Measurements from ENCODE around the gene ZNF565.
"Not testable (repeated sequence)": the region's sequence is repeated elsewhere in the genome, so short reads cannot be mapped to it uniquely, and the experiment has no call there.

The ZNF565 gene

GRCh38 chr19:36210497-36210896, 4.0 kb downstream of the ZNF565 start:
- Histone ChIP-seq H3K36me3 (ENCODE audit: control insufficient read depth, insufficient read depth, low read length) (no peaks in the 10 kb centered on the region), H3K4me1 (ENCODE audit: control insufficient read depth, insufficient read depth, low read length, poor library complexity, severe bottlenecking) (no peaks in the 10 kb centered on the region), H3K27ac (ENCODE audit: low read depth, low read length, severe bottlenecking) (no peak overlapping the region), H3K4me3 (ENCODE audit: extremely low read depth, insufficient read depth, low read length, poor library complexity, severe bottlenecking) (no peak overlapping the region), H3K9me3 (ENCODE audit: control insufficient read depth, low read length) (no peaks in the 10 kb centered on the region)
- WGBS, 2 experiments (ENCODE audit: insufficient coverage in 2 of 2), result 100% methylated on average over 7 of the region's 8 CpGs; no CpG with 5 or more reads in 1 of the 2 experiments

- no peak overlapping the region for H3K27ac ChIP-seq (ENCODE audit: low read depth, low read length, severe bottlenecking)
- H3K36me3 ChIP-seq (ENCODE audit: control insufficient read depth, insufficient read depth, low read length), result no peaks in the 10 kb centered on the region
- no peaks in the 10 kb centered on the region for H3K4me1 ChIP-seq (ENCODE audit: control insufficient read depth, insufficient read depth, low read length, poor library complexity, severe bottlenecking)
- 88% methylated on average over 2 of the region's 7 CpGs; no CpG with 5 or more reads in 1 of the 2 experiments for WGBS, 2 experiments (ENCODE audit: insufficient coverage in 2 of 2)
- H3K4me3 ChIP-seq (ENCODE audit: extremely low read depth, insufficient read depth, low read length, poor library complexity, severe bottlenecking), result no peak overlapping the region
- H3K9me3 ChIP-seq (ENCODE audit: control insufficient read depth, low read length), result no peaks in the 10 kb centered on the region
These were observed 5.1 kb downstream of the ZNF565 start for GRCh38 chr19:36209372-36209771.

- Histone ChIP-seq H3K36me3 (ENCODE audit: control insufficient read depth, insufficient read depth, low read length) (no peaks in the 10 kb centered on the region), H3K4me1 (ENCODE audit: control insufficient read depth, insufficient read depth, low read length, poor library complexity, severe bottlenecking) (no peaks in the 10 kb centered on the region), H3K27ac (ENCODE audit: low read depth, low read length, severe bottlenecking) (no peak overlapping the region), H3K9me3 (ENCODE audit: control insufficient read depth, low read length) (no peaks in the 10 kb centered on the region), H3K4me3 (ENCODE audit: extremely low read depth, insufficient read depth, low read length, poor library complexity, severe bottlenecking) (no peak overlapping the region)
- WGBS, 2 experiments (ENCODE audit: insufficient coverage in 2 of 2), result 100% methylated on average over 2 to 3 of the region's 3 CpGs
These were observed 6.7 kb downstream of the ZNF565 start for GRCh38 chr19:36207605-36208252.

DNA sequence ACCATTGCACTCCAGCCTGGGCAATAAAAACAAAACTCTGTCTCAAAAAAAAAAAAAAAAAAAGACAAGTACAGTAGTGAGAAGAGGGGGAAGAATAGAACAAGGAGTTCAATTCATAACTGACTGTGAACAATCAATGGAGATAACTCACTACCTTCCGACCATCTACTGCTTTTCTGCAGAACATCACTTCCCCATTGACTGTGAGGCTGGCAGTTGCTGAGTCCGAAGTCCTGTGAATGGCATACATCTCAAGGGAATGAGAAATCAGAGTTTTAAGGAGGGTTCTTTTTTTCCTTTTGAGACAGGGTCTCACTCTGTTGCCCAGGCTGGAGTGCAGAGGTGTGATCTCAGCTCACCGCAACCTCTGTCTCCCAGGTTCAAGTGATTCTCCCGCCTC, 11.2 kb downstream of the ZNF565 start:
- no peaks in the 10 kb centered on the region for H3K9me3 ChIP-seq (ENCODE audit: control insufficient read depth, low read length)
- no peak overlapping the region for H3K4me3 ChIP-seq (ENCODE audit: extremely low read depth, insufficient read depth, low read length, poor library complexity, severe bottlenecking)
- H3K36me3 ChIP-seq (ENCODE audit: control insufficient read depth, insufficient read depth, low read length), result no peaks in the 10 kb centered on the region
- no peaks in the 10 kb centered on the region for H3K4me1 ChIP-seq (ENCODE audit: control insufficient read depth, insufficient read depth, low read length, poor library complexity, severe bottlenecking)
- H3K27ac ChIP-seq (ENCODE audit: low read depth, low read length, severe bottlenecking), result no peak overlapping the region
- 81 to 100% methylated on average over 2 to 3 of the region's 4 CpGs for WGBS, 2 experiments (ENCODE audit: insufficient coverage in 2 of 2)

DNA sequence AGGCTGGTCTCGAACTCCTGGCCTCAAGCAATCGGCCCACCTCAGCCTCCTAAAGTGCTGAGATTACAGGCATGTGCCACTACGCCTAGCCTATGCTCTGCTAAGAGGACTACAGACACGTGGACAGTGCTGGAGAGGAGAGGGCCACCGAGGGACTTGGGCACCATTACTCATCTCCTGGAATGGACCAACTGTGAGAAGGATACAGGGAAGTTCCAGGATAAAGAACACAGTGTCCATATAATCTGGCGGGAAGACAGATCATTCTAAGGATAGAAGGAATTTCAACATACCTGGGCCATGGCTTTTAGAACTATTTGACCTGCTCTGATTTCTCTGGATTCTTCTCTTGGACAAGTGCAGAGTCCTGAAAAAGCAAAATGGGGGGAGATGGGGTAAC, 12.8 kb downstream of the ZNF565 start:
- Histone ChIP-seq H3K27ac (ENCODE audit: low read depth, low read length, severe bottlenecking) (no peak overlapping the region), H3K9me3 (ENCODE audit: control insufficient read depth, low read length) (no peaks in the 10 kb centered on the region), H3K36me3 (ENCODE audit: control insufficient read depth, insufficient read depth, low read length) (no peaks in the 10 kb centered on the region), H3K4me3 (ENCODE audit: extremely low read depth, insufficient read depth, low read length, poor library complexity, severe bottlenecking) (no peak overlapping the region), H3K4me1 (ENCODE audit: control insufficient read depth, insufficient read depth, low read length, poor library complexity, severe bottlenecking) (no peaks in the 10 kb centered on the region)
- WGBS, 2 experiments (ENCODE audit: insufficient coverage in 2 of 2), result 94% methylated on average over 6 of the region's 6 CpGs

- no peaks in the 10 kb centered on the region for H3K9me3 ChIP-seq (ENCODE audit: control insufficient read depth, low read length)
- no peaks in the 10 kb centered on the region for H3K4me1 ChIP-seq (ENCODE audit: control insufficient read depth, insufficient read depth, low read length, poor library complexity, severe bottlenecking)
- no peak overlapping the region for H3K4me3 ChIP-seq (ENCODE audit: extremely low read depth, insufficient read depth, low read length, poor library complexity, severe bottlenecking)
- H3K36me3 ChIP-seq (ENCODE audit: control insufficient read depth, insufficient read depth, low read length), result peaks cover 12% of the 10 kb centered on the region
- 60 to 80% methylated on average over 1 of the region's 2 CpGs for WGBS, 2 experiments (ENCODE audit: insufficient coverage in 2 of 2)
- H3K27ac ChIP-seq (ENCODE audit: low read depth, low read length, severe bottlenecking), result no peak overlapping the region
These were observed 16.3 kb downstream of the ZNF565 start for GRCh38 chr19:36198119-36198518.

DNA sequence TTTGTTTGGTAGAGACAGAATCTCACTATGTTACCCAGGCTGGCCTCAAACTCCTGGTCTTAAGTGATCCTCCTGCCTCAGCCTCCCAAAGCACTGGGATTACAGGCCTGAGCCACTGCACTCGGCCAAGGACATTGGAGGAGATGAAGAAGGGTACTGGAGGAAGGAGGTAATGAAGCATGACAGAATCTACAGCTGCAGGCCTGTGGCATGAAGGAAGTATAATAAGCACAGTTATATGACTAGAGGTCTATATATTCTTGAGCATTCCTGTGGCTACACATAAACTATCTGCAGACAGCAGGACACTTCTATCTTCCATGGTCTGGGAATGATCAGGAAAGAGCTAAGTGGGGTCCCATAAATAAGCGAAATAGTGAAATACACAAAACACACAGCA, 18.2 kb downstream of the ZNF565 start:
- Histone ChIP-seq H3K9me3 (ENCODE audit: control insufficient read depth, low read length) (no peaks in the 10 kb centered on the region), H3K27ac (ENCODE audit: low read depth, low read length, severe bottlenecking) (no peak overlapping the region), H3K4me3 (ENCODE audit: extremely low read depth, insufficient read depth, low read length, poor library complexity, severe bottlenecking) (no peak overlapping the region), H3K36me3 (ENCODE audit: control insufficient read depth, insufficient read depth, low read length) (peaks cover 12% of the 10 kb centered on the region), H3K4me1 (ENCODE audit: control insufficient read depth, insufficient read depth, low read length, poor library complexity, severe bottlenecking) (no peaks in the 10 kb centered on the region)
- 86 to 88% methylated on average over 1 to 2 of the region's 2 CpGs for WGBS, 2 experiments (ENCODE audit: insufficient coverage in 2 of 2)

DNA sequence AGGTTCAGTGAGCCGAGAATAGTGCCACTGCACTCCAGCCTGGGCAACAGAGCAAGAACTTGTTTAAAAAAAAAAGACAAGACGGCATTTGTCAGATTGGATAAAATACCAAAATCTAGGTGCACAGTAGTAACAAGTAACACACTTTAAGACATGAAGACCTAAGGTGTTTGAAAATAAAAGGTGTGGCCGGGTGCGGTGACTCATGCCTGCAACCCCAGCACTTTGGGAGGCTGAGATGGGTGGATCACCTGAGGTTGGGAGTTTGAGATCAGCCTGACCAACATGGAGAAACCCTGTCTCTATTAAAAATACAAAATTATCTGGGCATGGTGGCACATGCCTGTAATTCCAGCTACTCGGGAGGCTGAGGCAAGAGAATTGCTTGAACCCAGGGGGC, 27.7 kb downstream of the ZNF565 start:
- H3K9me3 ChIP-seq (ENCODE audit: control insufficient read depth, low read length); H3K36me3 ChIP-seq (ENCODE audit: control insufficient read depth, insufficient read depth, low read length); H3K4me1 ChIP-seq (ENCODE audit: control insufficient read depth, insufficient read depth, low read length, poor library complexity, severe bottlenecking); H3K27ac ChIP-seq (ENCODE audit: low read depth, low read length, severe bottlenecking); H3K4me3 ChIP-seq (ENCODE audit: extremely low read depth, insufficient read depth, low read length, poor library complexity, severe bottlenecking): not testable (repeated sequence)
- WGBS, 2 experiments (ENCODE audit: insufficient coverage in 2 of 2), result 100% methylated on average over 3 to 4 of the region's 5 CpGs

DNA sequence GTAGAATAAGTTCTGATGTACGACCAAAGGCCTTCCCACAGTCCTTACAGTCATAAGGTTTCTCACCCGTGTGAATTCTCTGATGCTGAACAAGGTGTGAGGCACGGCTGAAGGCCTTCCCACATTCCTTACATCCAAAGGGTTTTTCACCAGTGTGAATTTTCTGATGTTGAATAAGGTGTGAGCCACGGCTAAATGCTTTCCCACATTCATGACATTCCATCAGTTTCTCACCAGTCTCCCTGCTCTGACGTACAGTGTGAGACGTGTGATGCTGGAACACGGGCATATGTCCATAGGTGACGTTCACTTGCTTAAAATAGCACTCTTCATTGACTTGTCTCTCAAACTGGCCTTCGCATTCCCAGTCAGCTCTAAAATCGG, 31.2 kb downstream of the ZNF565 start:
- peaks cover 9% of the 10 kb centered on the region for H3K9me3 ChIP-seq (ENCODE audit: control insufficient read depth, low read length)
- no peak overlapping the region for H3K4me3 ChIP-seq (ENCODE audit: extremely low read depth, insufficient read depth, low read length, poor library complexity, severe bottlenecking)
- peak overlapping the region; percentile 78 for H3K27ac ChIP-seq (ENCODE audit: low read depth, low read length, severe bottlenecking)
- WGBS, 2 experiments (ENCODE audit: insufficient coverage in 2 of 2), result 80 to 90% methylated on average over 6 to 8 of the region's 10 CpGs
- H3K36me3 ChIP-seq (ENCODE audit: control insufficient read depth, insufficient read depth, low read length), result peaks cover 4% of the 10 kb centered on the region
- H3K4me1 ChIP-seq (ENCODE audit: control insufficient read depth, insufficient read depth, low read length, poor library complexity, severe bottlenecking), result no peaks in the 10 kb centered on the region

DNA sequence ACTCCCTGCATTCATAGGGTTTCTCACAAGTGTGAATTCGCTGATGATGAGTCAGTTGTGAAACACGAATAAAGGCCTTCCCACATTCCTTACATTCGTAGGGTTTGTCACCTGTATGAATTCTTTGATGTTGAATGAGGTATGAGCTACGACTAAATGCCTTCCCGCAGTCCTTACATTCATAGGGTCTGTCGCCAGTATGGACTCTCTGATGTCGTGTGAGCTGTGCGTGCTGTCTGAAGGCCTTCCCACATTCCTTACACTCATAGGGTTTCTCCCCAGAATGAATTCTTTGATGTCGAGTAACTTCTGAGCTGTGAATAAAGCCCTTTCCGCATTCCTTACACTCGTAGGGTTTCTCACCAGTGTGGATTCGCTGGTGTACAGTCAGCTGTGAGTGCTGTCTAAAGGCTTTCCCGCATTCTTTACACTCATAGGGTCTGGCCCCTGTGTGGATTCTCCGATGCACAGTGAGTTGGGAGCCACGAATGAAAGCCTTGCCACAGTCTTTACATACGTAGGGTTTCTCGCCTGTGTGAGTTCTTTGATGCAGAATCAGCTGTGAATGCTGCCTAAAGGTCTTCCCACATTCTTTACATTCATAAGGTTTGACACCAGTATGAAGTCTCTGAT, 31.7 kb downstream of the ZNF565 start:
- Histone ChIP-seq H3K4me3 (ENCODE audit: extremely low read depth, insufficient read depth, low read length, poor library complexity, severe bottlenecking) (no peak overlapping the region), H3K36me3 (ENCODE audit: control insufficient read depth, insufficient read depth, low read length) (peaks cover 4% of the 10 kb centered on the region), H3K27ac (ENCODE audit: low read depth, low read length, severe bottlenecking) (peak overlapping the region; percentile 78), H3K9me3 (ENCODE audit: control insufficient read depth, low read length) (peaks cover 9% of the 10 kb centered on the region), H3K4me1 (ENCODE audit: control insufficient read depth, insufficient read depth, low read length, poor library complexity, severe bottlenecking) (no peaks in the 10 kb centered on the region)
- 80 to 84% methylated on average over 12 to 14 of the region's 17 CpGs for WGBS, 2 experiments (ENCODE audit: insufficient coverage in 2 of 2)

DNA sequence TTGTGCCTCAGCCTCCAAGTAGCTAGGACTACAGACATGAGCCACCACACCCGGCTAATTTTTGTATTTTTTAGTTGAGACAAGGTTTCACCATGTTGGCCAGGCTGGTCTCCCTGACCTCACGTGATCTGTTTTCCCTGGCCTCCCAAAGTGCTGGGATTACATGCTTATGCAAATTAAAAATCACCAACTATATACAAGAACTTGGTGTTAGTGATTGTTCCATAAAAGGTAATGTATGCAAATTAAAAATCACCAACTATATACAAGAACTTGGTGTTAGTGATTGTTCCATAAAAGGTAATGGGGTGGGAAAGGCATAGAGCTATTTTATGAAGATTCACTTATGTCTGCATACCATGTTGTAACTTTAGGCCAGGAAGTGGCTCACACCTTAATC, 35.4 kb downstream of the ZNF565 start:
- not testable (repeated sequence) for H3K4me1 ChIP-seq (ENCODE audit: control insufficient read depth, insufficient read depth, low read length, poor library complexity, severe bottlenecking); H3K27ac ChIP-seq (ENCODE audit: low read depth, low read length, severe bottlenecking); H3K36me3 ChIP-seq (ENCODE audit: control insufficient read depth, insufficient read depth, low read length); H3K4me3 ChIP-seq (ENCODE audit: extremely low read depth, insufficient read depth, low read length, poor library complexity, severe bottlenecking); H3K9me3 ChIP-seq (ENCODE audit: control insufficient read depth, low read length)
- WGBS, 2 experiments (ENCODE audit: insufficient coverage in 2 of 2), result 83% methylated on average over 1 of the region's 2 CpGs; no CpG with 5 or more reads in 1 of the 2 experiments

Measured in mesodermal cell (in vitro differentiated cells).